Measurements from ENCODE around the gene CERS1.

CERS1 gene

DNA sequence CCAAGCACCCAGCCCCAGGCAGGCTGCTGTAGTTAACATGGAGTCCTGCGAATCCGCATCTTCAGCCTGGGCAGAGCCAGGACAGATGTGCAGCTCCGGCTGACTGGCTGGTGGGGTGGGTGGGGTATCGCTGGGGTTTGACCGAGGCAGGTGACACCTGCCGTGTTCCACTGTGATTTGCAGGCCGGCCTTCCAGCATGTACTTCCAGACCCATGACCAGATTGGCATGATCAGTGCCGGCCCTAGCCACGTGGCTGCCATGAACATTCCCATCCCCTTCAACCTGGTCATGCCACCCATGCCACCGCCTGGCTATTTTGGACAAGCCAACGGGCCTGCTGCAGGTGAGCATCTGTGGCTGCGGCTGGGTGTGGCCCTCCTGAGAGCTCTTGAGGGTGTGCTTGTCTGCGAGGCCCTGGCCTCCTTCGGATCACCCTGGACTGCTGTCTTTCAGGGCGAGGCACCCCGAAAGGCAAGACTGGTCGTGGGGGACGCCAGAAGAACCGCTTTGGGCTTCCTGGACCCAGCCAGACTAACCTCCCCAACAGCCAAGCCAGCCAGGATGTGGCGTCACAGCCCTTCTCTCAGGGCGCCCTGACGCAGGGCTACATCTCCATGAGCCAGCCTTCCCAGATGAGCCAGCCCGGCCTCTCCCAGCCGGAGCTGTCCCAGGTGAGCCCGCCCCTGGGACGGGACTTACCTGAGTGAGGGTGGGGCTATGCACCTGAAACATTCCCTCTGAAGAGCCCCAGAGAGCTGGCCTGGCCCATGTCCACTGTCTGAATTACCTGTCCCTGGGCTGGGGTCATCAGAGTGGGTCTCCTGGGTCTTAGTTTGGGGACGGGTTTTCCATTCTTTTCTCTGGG lies 30.6 kb downstream of the CERS1 start:
- H3K4me3 ChIP-seq (ENCODE audit: low read depth, low read length) = no peak overlapping the region
- TF ChIP-seq, protein P1, sequence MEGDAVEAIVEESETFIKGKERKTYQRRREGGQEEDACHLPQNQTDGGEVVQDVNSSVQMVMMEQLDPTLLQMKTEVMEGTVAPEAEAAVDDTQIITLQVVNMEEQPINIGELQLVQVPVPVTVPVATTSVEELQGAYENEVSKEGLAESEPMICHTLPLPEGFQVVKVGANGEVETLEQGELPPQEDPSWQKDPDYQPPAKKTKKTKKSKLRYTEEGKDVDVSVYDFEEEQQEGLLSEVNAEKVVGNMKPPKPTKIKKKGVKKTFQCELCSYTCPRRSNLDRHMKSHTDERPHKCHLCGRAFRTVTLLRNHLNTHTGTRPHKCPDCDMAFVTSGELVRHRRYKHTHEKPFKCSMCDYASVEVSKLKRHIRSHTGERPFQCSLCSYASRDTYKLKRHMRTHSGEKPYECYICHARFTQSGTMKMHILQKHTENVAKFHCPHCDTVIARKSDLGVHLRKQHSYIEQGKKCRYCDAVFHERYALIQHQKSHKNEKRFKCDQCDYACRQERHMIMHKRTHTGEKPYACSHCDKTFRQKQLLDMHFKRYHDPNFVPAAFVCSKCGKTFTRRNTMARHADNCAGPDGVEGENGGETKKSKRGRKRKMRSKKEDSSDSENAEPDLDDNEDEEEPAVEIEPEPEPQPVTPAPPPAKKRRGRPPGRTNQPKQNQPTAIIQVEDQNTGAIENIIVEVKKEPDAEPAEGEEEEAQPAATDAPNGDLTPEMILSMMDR (conservative IDR thresholded peaks at IDR 0.05; ENCODE audit: low read depth, low read length) = no peak
- DNase-seq (ENCODE audit: low read depth) = no peak

DNA sequence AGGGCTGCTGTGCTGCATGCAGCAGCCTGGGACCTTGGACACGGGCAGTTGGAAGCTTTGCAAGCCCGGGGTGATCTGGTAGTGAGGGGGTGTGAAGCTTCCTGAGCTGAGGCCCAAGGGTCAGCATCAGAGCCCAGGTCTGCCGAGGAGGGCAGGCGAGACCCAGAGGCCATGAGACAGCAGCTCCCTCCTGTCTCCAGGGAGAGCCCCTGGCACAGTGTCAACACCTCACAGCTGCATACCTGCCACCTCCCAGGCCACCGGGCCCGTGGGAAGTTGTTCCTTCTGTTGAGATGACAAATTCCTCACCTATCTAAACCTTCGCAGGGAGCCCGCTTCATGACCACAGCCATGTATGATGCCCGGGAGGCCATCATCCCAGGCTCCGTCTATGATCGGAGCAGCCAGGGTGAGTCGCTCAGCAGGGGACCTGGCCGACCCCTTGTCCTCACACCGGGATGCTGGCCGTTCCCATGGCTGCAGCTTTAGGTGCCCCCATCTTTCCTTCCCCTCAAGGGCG lies 32.1 kb downstream of the CERS1 start:
- H3K4me3 ChIP-seq (ENCODE audit: low read depth, low read length) = no peak overlapping the region
- TF ChIP-seq, protein P1 (conservative IDR thresholded peaks at IDR 0.05; ENCODE audit: low read depth, low read length) = no peak
- peak; percentile 10 for DNase-seq (ENCODE audit: low read depth)

DNA sequence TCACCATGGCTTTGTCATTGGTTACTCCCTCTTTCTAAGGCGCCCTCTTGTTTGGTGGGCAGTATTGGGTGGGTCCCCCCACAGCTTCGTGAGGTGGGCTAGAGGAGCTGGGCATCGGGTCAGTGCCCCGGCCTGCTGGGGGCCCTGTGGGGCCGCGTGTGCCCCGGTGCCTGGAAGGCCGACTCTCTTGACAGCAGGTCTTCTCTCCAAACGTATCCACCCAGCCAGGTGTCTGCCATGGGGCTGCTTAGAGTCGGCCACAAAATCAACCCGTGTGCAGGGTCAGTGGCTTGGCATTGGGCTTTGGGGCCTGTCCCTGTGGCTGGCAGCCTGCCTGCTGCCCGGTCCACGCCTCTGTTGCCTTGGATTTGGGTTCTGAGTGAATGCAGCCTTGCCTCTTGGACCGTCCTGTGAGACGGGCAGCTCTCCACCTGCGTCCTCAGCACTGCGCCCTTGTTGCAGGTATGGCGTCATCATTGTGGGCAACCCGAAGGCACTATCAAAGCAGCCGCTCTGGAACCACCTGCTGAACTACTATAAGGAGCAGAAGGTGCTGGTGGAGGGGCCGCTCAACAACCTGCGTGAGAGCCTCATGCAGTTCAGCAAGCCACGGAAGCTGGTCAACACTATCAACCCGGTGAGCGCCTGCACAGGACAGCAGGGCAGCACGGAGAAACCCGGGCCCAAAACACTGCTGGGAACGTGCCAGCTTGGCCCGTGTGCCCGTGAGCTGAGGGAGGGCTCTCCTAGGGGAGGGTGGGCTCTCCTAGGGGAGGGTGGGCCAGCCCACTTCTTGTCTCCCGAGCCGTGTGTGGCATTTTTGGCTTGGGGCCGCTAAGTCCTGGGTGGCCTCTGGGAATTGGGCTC lies 32.7 kb downstream of the CERS1 start:
- H3K4me3 ChIP-seq (ENCODE audit: low read depth, low read length) = no peak overlapping the region
- TF ChIP-seq, protein P1 (conservative IDR thresholded peaks at IDR 0.05; ENCODE audit: low read depth, low read length) = no peak
- DNase-seq (ENCODE audit: low read depth) = no peak

DNA sequence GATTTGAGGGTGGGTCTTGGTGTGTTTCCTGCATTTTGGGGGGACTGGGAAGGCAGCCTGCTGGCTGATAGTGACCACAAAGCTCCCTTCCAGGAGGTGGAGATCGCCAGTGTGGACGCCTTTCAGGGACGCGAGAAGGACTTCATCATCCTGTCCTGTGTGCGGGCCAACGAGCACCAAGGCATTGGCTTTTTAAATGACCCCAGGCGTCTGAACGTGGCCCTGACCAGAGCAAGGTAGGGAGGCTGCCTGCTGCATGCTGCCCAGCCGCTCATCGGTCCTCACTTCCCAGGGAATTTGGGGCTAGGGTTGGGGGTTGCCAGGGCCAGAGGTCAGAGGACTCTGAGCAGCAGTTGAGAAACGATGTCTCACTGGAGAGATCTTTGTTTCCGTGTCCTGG lies 34.0 kb downstream of the CERS1 start:
- TF ChIP-seq, protein P1 (conservative IDR thresholded peaks at IDR 0.05; ENCODE audit: low read depth, low read length) = no peak
- DNase-seq (ENCODE audit: low read depth) = no peak
- H3K4me3 ChIP-seq (ENCODE audit: low read depth, low read length) = no peak overlapping the region

DNA sequence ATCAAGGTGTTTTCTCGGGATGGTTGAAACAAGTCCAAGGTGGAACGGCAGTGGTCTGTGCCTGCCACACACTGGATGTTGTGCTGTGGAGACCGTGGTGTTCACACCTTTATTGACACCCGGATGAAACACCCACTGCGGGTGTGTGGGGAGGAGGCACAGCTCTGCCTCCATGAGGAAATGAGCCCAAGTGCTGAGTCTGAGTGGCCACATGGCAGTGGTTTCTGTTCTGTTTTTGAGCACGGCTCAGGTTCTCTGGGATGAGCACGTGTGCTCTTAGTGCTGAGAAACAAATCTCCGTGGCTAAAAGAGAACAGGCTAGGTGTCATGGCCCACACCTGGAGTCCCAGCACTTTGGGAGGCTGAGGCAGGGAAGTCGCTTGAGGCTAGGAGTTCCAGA lies 34.7 kb downstream of the CERS1 start:
- H3K4me3 ChIP-seq (ENCODE audit: low read depth, low read length) = no peak overlapping the region
- no peak for DNase-seq (ENCODE audit: low read depth)
- TF ChIP-seq, protein P1 (conservative IDR thresholded peaks at IDR 0.05; ENCODE audit: low read depth, low read length) = no peak

DNA sequence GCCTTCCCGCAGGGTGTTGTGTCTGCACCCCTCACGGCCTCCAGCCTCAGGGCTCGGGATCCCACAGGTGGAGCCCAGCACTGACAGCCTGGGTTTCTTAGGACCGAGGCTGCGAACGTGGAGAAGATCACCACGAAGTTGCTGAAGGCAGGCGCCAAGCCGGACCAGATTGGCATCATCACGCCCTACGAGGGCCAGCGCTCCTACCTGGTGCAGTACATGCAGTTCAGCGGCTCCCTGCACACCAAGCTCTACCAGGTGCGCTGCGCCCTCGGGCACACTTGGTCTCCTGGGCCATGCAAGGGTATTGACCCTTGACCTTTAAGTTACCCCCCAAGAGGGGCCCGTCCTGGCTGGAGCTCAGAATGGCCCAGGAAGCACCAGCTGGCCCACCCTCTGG lies 35.2 kb downstream of the CERS1 start:
- H3K4me3 ChIP-seq (ENCODE audit: low read depth, low read length) = no peak overlapping the region
- DNase-seq (ENCODE audit: low read depth) = no peak
- TF ChIP-seq, protein P1 (conservative IDR thresholded peaks at IDR 0.05; ENCODE audit: low read depth, low read length) = no peak
